Smooth muscle cell (in vitro differentiated cells): ENCODE results near the gene SGF29. TPM values are rescaled to one million over a fixed set of nuclear protein-coding genes. Genes with fewer than 3 reads are reported as not detected.
A peak's percentile ranks its signal among the peaks of the same experiment; 100 is the strongest.
"Not testable (repeated sequence)": the region's sequence is repeated elsewhere in the genome, so short reads cannot be mapped to it uniquely, and the experiment has no call there.

Experiments used
- DNase-seq: peaks from one replicate; lab custom pipeline; 2025; ENCODE audit not compliant: unreplicated experiment; lab: John Stamatoyannopoulos, UW
- H2AFZ ChIP-seq: fragments of 200-600 bp; sonication (generic); 2 replicates; pipeline ENCODE4 v1.6.0; 2016; ENCODE audit warnings: antibody characterized with exemption, low read depth, mild to moderate bottlenecking
- H3F3A ChIP-seq: fragments of 200-600 bp; sonication (generic); 2 replicates; pipeline ENCODE4 v1.6.0; 2017; ENCODE audit warnings: antibody characterized with exemption, low read depth
- H3K27ac ChIP-seq: fragments of 200-600 bp; sonication (generic); 2 replicates; pipeline ENCODE4 v1.5.1; 2016; ENCODE audit warnings: low read depth, mild to moderate bottlenecking
- H3K27me3 ChIP-seq: fragments of 200-600 bp; sonication (generic); 2 replicates; pipeline ENCODE4 v1.6.1; 2016; ENCODE audit warnings: low read depth, mild to moderate bottlenecking
- H3K36me3 ChIP-seq: fragments of 200-600 bp; sonication (generic); 2 replicates; pipeline ENCODE4 v1.5.1; 2016; ENCODE audit warnings: low read depth
- H3K4me1 ChIP-seq: fragments of 200-600 bp; sonication (generic); 2 replicates; pipeline ENCODE4 v1.5.1; 2016; ENCODE audit warnings: low read depth
- H3K4me2 ChIP-seq: fragments of 200-600 bp; sonication (generic); 2 replicates; pipeline ENCODE4 v1.6.0; 2016; ENCODE audit warnings: mild to moderate bottlenecking
- H3K4me3 ChIP-seq: fragments of 200-600 bp; sonication (generic); 2 replicates; pipeline ENCODE4 v1.5.1; 2016; ENCODE audit warnings: mild to moderate bottlenecking
- H3K79me2 ChIP-seq: fragments of 200-600 bp; sonication (generic); 2 replicates; pipeline ENCODE4 v1.6.0; 2016; ENCODE audit warnings: low read depth, mild to moderate bottlenecking
- H3K9ac ChIP-seq: fragments of 200-600 bp; sonication (generic); 2 replicates; pipeline ENCODE4 v1.6.0; 2016; ENCODE audit warnings: low read depth
- H3K9me3 ChIP-seq: fragments of 200-600 bp; sonication (generic); replicated peaks from 2 replicates; pipeline ENCODE4 v1.5.1; 2016; ENCODE audit warnings: low read depth
- H4K20me1 ChIP-seq: fragments of 200-600 bp; sonication (generic); 2 replicates; pipeline ENCODE4 v1.6.0; 2016; ENCODE audit warnings: low read depth
- WGBS: methylation state at CpG from one replicate; pipeline ENCODE4 v1.1.7; 2016; ENCODE audit warnings: low lambda C conversion rate; 5-methylcytosine and 5-hydroxymethylcytosine counted together
- polyA plus RNA-seq: library from polyadenylated mRNA; unstranded; fragments of >200 nt; fragmentation: Nextera tagmentation; extraction: Ambion mirVana; gene quantifications from 2 replicates; pipeline ENCODE4 v1.2.1, GENCODE V29; 2016
- total RNA-seq: library from RNA; depleted of rRNA; stranded (reverse); fragments of >200 nt; gene quantifications from 2 replicates; pipeline ENCODE4 v1.2.3, GENCODE V29; 2014
- TF ChIP-seq, protein P1 (sequence below): fragments of 200-600 bp; sonication (generic); IDR thresholded peaks from 2 replicates; pipeline ENCODE4 v1.5.1; 2017; ENCODE audit warnings: borderline replicate concordance, mild to moderate bottlenecking, antibody characterized with exemption; ENCODE audit not compliant: insufficient read depth, poor library complexity, severe bottlenecking

The SGF29 gene
- total and polyA plus RNA-seq, 2 experiments from 2014 or later, result 5.7 to 9.4 TPM

DNA sequence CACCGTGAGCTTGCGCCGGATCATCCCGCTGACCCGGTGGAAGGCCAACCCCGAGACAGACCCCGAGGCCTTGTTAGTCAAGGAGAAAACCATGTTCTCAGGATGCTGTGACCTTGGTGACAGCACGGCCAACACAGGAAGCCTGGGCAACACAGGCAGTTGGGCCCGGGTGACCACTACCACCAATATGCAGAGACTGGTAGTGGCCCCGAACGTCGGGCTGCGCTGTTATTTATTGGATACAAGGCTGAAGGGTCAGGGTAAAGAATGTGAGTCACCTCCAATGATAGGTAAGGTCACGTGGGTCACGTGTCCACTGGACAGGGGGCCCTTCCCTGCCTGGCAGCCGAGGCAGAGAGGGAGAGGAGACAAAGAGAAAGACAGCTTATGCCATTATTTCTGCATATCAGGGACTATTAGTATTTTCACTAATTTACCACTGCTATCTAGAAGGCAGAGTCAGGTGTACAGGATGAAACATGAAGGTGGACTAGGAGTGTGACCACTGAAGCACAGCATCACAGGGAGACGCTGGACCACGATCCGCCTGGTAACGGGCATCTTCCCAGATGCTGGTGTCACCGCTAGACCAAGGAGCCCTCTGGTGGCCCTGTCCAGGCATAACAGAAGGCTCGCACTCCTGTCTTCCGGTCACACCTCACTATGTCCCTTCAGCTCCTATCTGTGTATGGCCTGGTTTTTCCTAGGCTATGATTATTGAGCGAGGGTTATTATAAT lies 61.9 kb downstream of the SGF29 start:
- H3K4me3 ChIP-seq, H4K20me1 ChIP-seq, H3K9ac ChIP-seq, H3K27ac ChIP-seq, H3K4me1 ChIP-seq, H3K9me3 ChIP-seq, H3K79me2 ChIP-seq, H3K27me3 ChIP-seq, H3F3A ChIP-seq, H3K4me2 ChIP-seq, H3K36me3 ChIP-seq, H2AFZ ChIP-seq, DNase-seq: not testable (repeated sequence)
- 50% methylated on average over 19 of the region's 24 CpGs for WGBS
- TF ChIP-seq, protein P1, sequence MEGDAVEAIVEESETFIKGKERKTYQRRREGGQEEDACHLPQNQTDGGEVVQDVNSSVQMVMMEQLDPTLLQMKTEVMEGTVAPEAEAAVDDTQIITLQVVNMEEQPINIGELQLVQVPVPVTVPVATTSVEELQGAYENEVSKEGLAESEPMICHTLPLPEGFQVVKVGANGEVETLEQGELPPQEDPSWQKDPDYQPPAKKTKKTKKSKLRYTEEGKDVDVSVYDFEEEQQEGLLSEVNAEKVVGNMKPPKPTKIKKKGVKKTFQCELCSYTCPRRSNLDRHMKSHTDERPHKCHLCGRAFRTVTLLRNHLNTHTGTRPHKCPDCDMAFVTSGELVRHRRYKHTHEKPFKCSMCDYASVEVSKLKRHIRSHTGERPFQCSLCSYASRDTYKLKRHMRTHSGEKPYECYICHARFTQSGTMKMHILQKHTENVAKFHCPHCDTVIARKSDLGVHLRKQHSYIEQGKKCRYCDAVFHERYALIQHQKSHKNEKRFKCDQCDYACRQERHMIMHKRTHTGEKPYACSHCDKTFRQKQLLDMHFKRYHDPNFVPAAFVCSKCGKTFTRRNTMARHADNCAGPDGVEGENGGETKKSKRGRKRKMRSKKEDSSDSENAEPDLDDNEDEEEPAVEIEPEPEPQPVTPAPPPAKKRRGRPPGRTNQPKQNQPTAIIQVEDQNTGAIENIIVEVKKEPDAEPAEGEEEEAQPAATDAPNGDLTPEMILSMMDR, result peak; percentile 52

DNA sequence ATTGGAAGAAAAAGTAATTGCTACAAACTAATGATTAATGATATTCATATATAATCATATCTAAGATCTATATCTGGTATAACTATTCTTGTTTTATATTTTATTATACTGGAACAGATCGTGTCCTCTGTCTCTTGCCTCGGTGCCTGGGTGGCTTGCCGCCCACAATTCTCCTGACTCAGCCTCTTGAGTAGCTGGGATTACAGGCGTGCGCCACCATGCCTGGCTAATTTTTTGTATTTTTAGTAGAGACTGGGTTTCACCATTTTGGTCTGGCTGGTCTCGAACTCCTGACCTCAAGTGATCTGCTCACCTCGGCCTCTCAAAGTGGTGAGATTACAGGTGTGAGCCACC lies 62.5 kb downstream of the SGF29 start:
- not testable (repeated sequence) for DNase-seq, H3K79me2 ChIP-seq, H3F3A ChIP-seq, H3K27ac ChIP-seq, H3K4me2 ChIP-seq, H2AFZ ChIP-seq, H3K36me3 ChIP-seq, H3K4me3 ChIP-seq, H3K27me3 ChIP-seq, H3K9me3 ChIP-seq, H4K20me1 ChIP-seq, H3K4me1 ChIP-seq, H3K9ac ChIP-seq
- 89% methylated on average over 7 of the region's 7 CpGs for WGBS

DNA sequence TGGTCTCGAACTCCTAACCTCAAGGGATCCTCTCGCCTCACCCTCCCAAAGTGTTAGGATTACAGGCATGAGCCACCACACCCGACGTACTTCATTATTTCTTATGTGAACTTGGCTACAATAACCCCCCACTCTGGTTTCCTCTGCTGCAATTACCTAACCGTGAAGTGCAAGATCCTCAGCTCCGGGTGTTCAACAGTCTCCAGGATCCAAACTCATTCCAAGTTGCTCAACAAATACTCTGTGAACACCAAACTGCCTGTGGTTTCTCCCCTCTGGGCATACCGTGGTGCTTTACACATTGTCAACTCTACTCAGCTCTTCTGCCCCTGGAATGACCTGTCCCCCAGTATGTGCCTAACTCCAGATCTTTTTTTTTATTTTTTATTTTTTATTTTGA lies 62.9 kb downstream of the SGF29 start:
- Histone ChIP-seq H2AFZ (no peak overlapping the region), H3K9me3 (no peaks in the 10 kb centered on the region), H3F3A (no peaks in the 10 kb centered on the region), H3K9ac (no peak overlapping the region), H3K4me2 (no peak overlapping the region), H3K27ac (no peak overlapping the region), H3K36me3 (no peaks in the 10 kb centered on the region), H3K4me3 (no peak overlapping the region), H4K20me1 (no peaks in the 10 kb centered on the region), H3K4me1 (no peaks in the 10 kb centered on the region), H3K79me2 (no peaks in the 10 kb centered on the region), H3K27me3 (no peaks in the 10 kb centered on the region)
- no peak for DNase-seq
- TF ChIP-seq, protein P1, result no peak
- WGBS, result 88% methylated on average over 7 of the region's 7 CpGs

DNA sequence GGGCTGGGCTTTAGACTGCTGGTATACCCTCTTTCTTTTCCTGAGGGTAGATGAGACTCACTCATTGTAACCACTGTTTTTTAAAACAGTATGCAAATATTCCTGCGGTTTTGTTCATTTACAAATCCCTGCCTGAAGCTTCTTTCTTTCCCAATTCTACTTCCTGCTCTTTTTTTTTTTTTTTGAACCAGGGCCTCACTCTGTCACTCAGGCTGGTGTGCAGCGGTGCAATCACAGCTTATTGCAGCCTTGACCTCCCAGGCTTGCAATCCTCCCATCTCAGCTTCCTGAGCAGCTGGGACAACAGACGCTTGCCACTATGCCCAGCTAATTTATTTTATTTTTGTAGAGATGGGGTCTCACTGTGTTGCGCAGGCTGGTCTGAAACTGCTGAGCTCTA lies 64.2 kb downstream of the SGF29 start:
- H3K79me2 ChIP-seq, result no peaks in the 10 kb centered on the region

DNA sequence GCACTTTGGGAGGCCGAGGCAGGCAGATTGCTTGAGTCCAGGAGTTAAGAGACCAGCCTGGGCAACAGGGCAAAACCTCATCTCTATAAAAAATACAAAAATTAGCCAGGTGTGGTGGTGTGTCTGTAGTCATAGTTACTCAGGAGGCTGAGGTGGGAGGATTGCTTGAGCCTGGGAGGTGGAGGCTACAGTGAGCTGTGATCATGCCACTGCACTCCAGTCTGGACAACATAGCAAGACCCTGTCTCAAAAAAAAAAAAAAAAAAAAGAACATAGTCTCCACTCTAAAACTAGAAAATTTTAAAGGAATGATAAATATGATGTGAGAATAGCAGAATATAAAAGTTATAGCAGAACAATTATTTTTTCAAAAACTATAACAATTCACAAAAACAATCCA lies 66.6 kb downstream of the SGF29 start:
- 90% methylated on average over 1 of the region's 1 CpG for WGBS
- H4K20me1 ChIP-seq, H3K27ac ChIP-seq, H2AFZ ChIP-seq, H3K9me3 ChIP-seq, H3K36me3 ChIP-seq, DNase-seq, H3K4me3 ChIP-seq, H3F3A ChIP-seq, H3K9ac ChIP-seq, H3K27me3 ChIP-seq, H3K4me1 ChIP-seq, H3K79me2 ChIP-seq, H3K4me2 ChIP-seq: not testable (repeated sequence)

More for the DNA sequence above, 64.2 kb downstream of the SGF29 start:
- Histone ChIP-seq H4K20me1 (no peaks in the 10 kb centered on the region), H3K27me3 (no peaks in the 10 kb centered on the region), H3K9me3 (no peaks in the 10 kb centered on the region), H3K4me2 (no peak overlapping the region), H3F3A (no peaks in the 10 kb centered on the region), H3K36me3 (no peaks in the 10 kb centered on the region), H2AFZ (no peak overlapping the region), H3K27ac (no peak overlapping the region), H3K4me1 (no peaks in the 10 kb centered on the region), H3K4me3 (no peak overlapping the region), H3K9ac (no peak overlapping the region)
- DNase-seq, result no peak
- 51% methylated on average over 4 of the region's 4 CpGs for WGBS
- TF ChIP-seq, protein P1, result no peak
